T-cell (primary cell): ENCODE measurements around the gene TMEM185B. TPM values are rescaled to one million over a fixed set of nuclear protein-coding genes. Genes with fewer than 3 reads are reported as not detected.

ENCODE experiments used
- ATAC-seq, 4 experiments: fragments of 200-7000 bp in 3 of 4; fragments of 150-1000 bp in 1 of 4; cut with Tn5 transposase; replicated peaks in 1 of 4; 1 replicate in 3 of 4; 2 replicates in 1 of 4; pipeline ENCODE4 v1.10.0; 2021; ENCODE audit warnings: moderate library complexity in 3 of 4, mild to moderate bottlenecking in 2 of 4, moderate number of reproducible peaks in 1 of 4
- CTCF ChIA-PET, 2 donors: fragments of 300-600 bp; sonication (Branson Sonifier 250); formaldehyde crosslinking; loops; one replicate each; lab custom pipeline; 2022; ENCODE audit warnings: antibody characterized with exemption in 2 of 2; lab: Charles Lee
- POLR2A ChIA-PET, 2 donors: fragments of 300-600 bp; sonication (Branson Sonifier 250); formaldehyde crosslinking; loops; one replicate each; lab custom pipeline; 2022; ENCODE audit warnings: antibody characterized with exemption in 2 of 2; lab: Charles Lee
- DNase-seq, 35 experiments: peaks; one replicate each; pipeline versions ENCODE4 v3.0.0 to v3.0.0-alpha.2; 2013 to 2023
- H3K27ac ChIP-seq: one replicate; pipeline ENCODE4 v1.5.1; 2013; ENCODE audit warnings: low read length
- H3K27me3 ChIP-seq, 2 experiments: replicated peaks in 1 of 2; 1 replicate in 1 of 2; 2 replicates in 1 of 2; pipeline versions ENCODE4 v1.6.1 to v1.7.0; 2013; ENCODE audit warnings: low read length in 1 of 2, mixed read lengths in 1 of 2; ENCODE audit not compliant: control insufficient read depth in 2 of 2, insufficient read depth in 2 of 2; ENCODE audit errors: extremely low read depth in 1 of 2
- H3K36me3 ChIP-seq, 2 donors: 1 replicate in 1 of 2; 2 replicates in 1 of 2; pipeline versions ENCODE4 v1.6.1 to v1.7.0; 2013; ENCODE audit warnings: low read length in 1 of 2; ENCODE audit not compliant: control insufficient read depth in 2 of 2, insufficient read depth in 1 of 2; ENCODE audit errors: extremely low read depth in 1 of 2
- H3K4me1 ChIP-seq, 2 experiments: 1 replicate in 1 of 2; 2 replicates in 1 of 2; pipeline versions ENCODE4 v1.6.1 to v1.7.0; 2013; ENCODE audit warnings: low read length in 2 of 2, mixed read lengths in 1 of 2; ENCODE audit not compliant: insufficient read depth in 2 of 2, control insufficient read depth in 1 of 2; ENCODE audit errors: extremely low read depth in 1 of 2
- H3K4me3 ChIP-seq, 2 donors: 1 replicate in 1 of 2; 2 replicates in 1 of 2; pipeline versions ENCODE4 v1.5.1 to v1.7.0; 2013; ENCODE audit warnings: mild to moderate bottlenecking in 2 of 2, low read length in 1 of 2, moderate library complexity in 1 of 2; ENCODE audit not compliant: control insufficient read depth in 1 of 2; ENCODE audit errors: extremely low read depth in 1 of 2
- H3K9me3 ChIP-seq: 2 replicates; pipeline ENCODE4 v1.7.0; 2013
- H3K27ac Mint-ChIP-seq, 2 donors: one replicate each; pipeline ENCODE4 v1.8.0; 2020 to 2021; ENCODE audit warnings: mild to moderate bottlenecking in 2 of 2, mixed read lengths in 2 of 2
- H3K27me3 Mint-ChIP-seq, 2 donors: one replicate each; pipeline ENCODE4 v1.8.0; 2021 to 2022; ENCODE audit warnings: mixed read lengths in 2 of 2
- H3K36me3 Mint-ChIP-seq: one replicate; pipeline ENCODE4 v1.8.0; 2021; ENCODE audit warnings: mixed read lengths
- H3K4me1 Mint-ChIP-seq, 3 donors: one replicate each; pipeline ENCODE4 v1.8.0; 2020 to 2022; ENCODE audit warnings: mixed read lengths in 3 of 3, mild to moderate bottlenecking in 1 of 3
- H3K4me3 Mint-ChIP-seq, 3 donors: one replicate each; pipeline ENCODE4 v1.8.0; 2020 to 2022; ENCODE audit warnings: mild to moderate bottlenecking in 3 of 3, mixed read lengths in 3 of 3, moderate library complexity in 3 of 3
- H3K9me3 Mint-ChIP-seq, 3 donors: one replicate each; pipeline ENCODE4 v1.8.0; 2020 to 2022; ENCODE audit warnings: mixed read lengths in 3 of 3
- WGBS: methylation state at CpG from one replicate; pipeline ENCODE4 v1.1.5; 2013; ENCODE audit warnings: missing lambda C conversion rate; ENCODE audit not compliant: insufficient coverage; 5-methylcytosine and 5-hydroxymethylcytosine counted together
- total RNA-seq, 35 experiments: library from RNA in 6 of 35; stranded (reverse) in 6 of 35; fragments of 120-200 nt in 1 of 35; gene quantifications; one replicate each; pipeline versions ENCODE4 v1.2.1 to v1.2.4 and lab custom pipeline; 2013 to 2026

TMEM185B gene
- total RNA-seq, 5 donors from 2014 or later (not counting 1 experiment from before 2014, with no cell fraction given), result 14.8 to 25.2 (median 21.9) TPM

- Histone ChIP-seq H3K4me3 (no peak overlapping the region), H3K27me3 (no peaks in the 10 kb centered on the region), H3K36me3 (no peaks in the 10 kb centered on the region), H3K4me1 (peaks cover 0 to 15% of the 10 kb centered on the region in 2 experiments), H3K9me3 (no peaks in the 10 kb centered on the region), H3K27ac (peak overlapping the region; percentile 40)
- DNase-seq (no peak), ATAC-seq (peak in 2 of 4 experiments; percentile 17 to 38)
- Mint-ChIP-seq H3K4me1 (peaks cover 0 to 6% (median 6%) of the 10 kb centered on the region in 3 donors), H3K27me3 (no peaks in the 10 kb centered on the region), H3K4me3 (no peak overlapping the region), H3K27ac (peak overlapping the region; percentile 60 to 83), H3K9me3 (no peaks in the 10 kb centered on the region), H3K36me3 (peaks cover 3% of the 10 kb centered on the region)
- CTCF ChIA-PET, result no interaction called here
- POLR2A ChIA-PET, result no interaction called here
- WGBS, result 81% methylated on average over 7 of the region's 12 CpGs
These were observed 13.6 kb downstream of the TMEM185B start for GRCh38 chr2:120209427-120210269.

DNA sequence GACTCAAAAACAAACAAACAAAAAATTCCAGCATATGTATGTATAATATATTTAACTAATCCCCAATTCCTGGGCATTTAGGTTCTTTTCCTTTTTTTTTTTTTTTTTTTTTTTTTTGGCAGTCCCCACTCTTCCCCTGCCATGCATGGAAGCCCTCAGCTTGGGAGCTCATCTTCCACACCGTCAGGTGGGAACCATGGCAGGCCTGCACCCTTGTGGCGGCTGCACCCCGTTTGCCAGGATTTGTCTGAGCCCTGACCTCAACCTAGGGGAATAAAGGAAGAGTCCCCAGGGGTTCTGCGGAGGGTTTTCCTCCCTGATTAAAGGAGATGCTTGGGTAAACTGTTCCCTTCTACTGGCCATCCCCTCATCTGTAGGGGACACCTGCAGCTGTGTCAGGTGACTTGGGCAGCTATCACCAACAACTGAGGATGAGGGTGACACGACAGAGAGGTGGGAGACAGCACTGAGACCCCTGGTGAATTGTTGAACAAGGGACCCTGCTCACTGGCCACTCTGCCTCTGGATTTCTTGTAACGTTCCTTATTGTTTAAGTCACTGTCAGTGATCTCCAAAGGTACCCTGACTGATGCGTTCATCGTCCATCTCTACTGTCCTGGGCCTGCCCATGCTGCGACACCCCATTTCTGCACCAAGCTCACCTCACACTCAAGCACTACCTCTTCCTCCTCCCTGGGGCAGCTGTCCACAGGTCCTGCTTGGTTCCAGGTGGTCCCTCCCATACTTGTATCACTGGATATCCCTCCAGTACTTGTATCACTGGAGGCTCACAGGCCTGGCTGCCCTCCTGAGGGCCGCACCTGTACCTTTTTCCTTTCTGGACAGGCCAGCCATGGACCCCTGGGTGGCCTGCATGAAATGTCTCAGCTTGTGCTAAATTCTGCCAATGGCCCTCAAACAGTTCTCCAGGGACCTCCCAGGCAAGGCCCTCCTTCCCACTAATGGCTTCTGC lies 14.5 kb downstream of the TMEM185B start:
- H3K4me1 ChIP-seq, result peaks cover 0 to 15% of the 10 kb centered on the region in 2 experiments
- DNase-seq (no peak), ATAC-seq (no peak)
- no peak overlapping the region for H3K27ac ChIP-seq
- H3K4me3 ChIP-seq, result no peak overlapping the region
- H3K9me3 ChIP-seq, result no peaks in the 10 kb centered on the region
- H3K27me3 ChIP-seq, result no peaks in the 10 kb centered on the region
- H3K36me3 Mint-ChIP-seq, result peaks cover 3% of the 10 kb centered on the region
- ChIA-PET POLR2A (interaction anchor here in 1 of 2 donors (0.6 kb wide), 2 partner anchors 25 to 111 kb away, joined by 3 to 6 read pairs; no protein-coding TSS in a partner anchor), CTCF (interaction anchor here in 1 of 2 donors (0.7 kb wide), 1 partner anchor 555 kb away, joined by 6 read pairs; no protein-coding TSS in a partner anchor)
- peaks cover 0 to 6% (median 6%) of the 10 kb centered on the region in 3 donors for H3K4me1 Mint-ChIP-seq
- no peaks in the 10 kb centered on the region for H3K9me3 Mint-ChIP-seq
- H3K4me3 Mint-ChIP-seq, result no peak overlapping the region
- H3K27ac Mint-ChIP-seq, result no peak overlapping the region
- WGBS, result 91% methylated on average over 6 of the region's 10 CpGs
- H3K36me3 ChIP-seq, result no peaks in the 10 kb centered on the region
- no peaks in the 10 kb centered on the region for H3K27me3 Mint-ChIP-seq

DNA sequence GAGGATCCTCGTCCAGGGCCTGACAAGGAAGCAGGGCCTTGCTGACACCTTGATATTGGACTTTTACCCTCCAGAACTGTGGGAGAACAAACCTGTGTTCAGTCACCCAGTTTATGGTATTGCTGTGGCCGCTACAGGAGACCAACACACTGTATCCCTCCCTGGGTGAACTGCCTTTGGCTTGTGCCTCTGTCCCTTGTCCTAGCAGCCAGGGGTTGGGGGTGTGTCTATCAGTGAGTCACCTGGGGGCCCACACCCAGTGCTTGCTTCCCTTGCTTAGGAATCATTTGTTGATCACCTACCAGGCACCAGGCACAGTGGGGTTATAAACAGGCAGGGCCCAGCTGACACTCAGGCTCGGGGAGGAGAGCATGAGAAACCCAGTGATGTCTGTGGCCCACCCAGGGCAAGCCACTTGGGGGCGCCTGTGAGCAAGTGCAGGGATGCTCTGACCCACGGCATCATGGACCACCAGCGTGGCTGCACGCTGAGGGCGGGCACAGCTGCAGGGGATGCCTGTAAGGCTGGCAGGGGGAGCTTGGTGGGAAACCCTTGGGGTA lies 17.1 kb downstream of the TMEM185B start:
- Mint-ChIP-seq H3K27me3 (no peaks in the 10 kb centered on the region), H3K4me1 (peaks cover 0 to 6% (median 4%) of the 10 kb centered on the region in 3 donors), H3K9me3 (no peaks in the 10 kb centered on the region), H3K4me3 (no peak overlapping the region), H3K27ac (no peak overlapping the region), H3K36me3 (no peaks in the 10 kb centered on the region)
- Histone ChIP-seq H3K36me3 (no peaks in the 10 kb centered on the region), H3K27me3 (no peaks in the 10 kb centered on the region), H3K27ac (no peak overlapping the region), H3K4me3 (no peak overlapping the region), H3K4me1 (peaks cover 0 to 15% of the 10 kb centered on the region in 2 experiments), H3K9me3 (no peaks in the 10 kb centered on the region)
- POLR2A ChIA-PET, result no interaction called here
- CTCF ChIA-PET, result no interaction called here
- 61% methylated on average over 7 of the region's 8 CpGs for WGBS
- DNase-seq, result peak in 5 of 35 experiments; percentile 17 to 39 (median 23)
- peak in 2 of 4 experiments; percentile 33 to 38 for ATAC-seq

DNA sequence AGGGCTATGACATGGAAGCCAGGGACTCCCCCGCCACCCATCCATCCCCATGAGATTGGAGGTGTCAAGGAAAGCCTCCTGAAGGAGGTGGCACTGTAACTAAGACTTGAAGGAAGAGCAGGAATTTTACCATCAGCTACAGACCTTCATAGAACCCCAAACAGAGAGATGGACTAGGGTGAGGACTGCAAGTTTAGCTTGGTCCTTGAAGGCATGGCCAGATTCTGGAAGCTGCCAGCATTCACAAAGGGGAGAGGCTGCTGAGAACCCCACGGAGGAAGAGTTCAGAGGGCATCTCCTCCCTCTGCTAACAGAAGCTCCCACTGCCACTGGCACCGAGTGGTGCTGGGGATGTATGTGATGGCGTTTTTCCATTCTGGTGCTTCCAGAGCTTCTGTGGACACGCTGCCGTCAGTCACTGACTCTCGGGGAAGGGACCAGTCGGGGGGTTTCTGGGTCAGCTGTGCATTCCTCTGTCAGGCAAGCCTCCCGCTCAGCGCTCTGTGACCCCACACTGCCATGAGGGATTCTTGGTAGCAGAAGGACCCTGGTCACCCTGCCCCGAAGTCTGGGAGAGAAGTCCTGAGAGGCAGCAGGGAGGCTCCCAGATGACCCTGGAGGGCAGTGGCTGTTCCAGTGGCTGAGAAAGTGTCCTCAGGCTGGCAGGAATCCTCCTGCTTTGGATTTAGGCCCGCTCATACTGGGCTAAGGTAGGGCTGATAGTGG lies 18.1 kb downstream of the TMEM185B start:
- no peaks in the 10 kb centered on the region for H3K36me3 Mint-ChIP-seq
- H3K27ac ChIP-seq, result no peak overlapping the region
- H3K9me3 Mint-ChIP-seq, result no peaks in the 10 kb centered on the region
- no peak overlapping the region for H3K4me3 Mint-ChIP-seq
- no peak overlapping the region for H3K4me3 ChIP-seq
- peaks cover 0 to 6% (median 4%) of the 10 kb centered on the region in 3 donors for H3K4me1 Mint-ChIP-seq
- H3K27me3 Mint-ChIP-seq, result no peaks in the 10 kb centered on the region
- ATAC-seq (no peak), DNase-seq (no peak)
- no peaks in the 10 kb centered on the region for H3K27me3 ChIP-seq
- peaks cover 0 to 10% of the 10 kb centered on the region in 2 experiments for H3K4me1 ChIP-seq
- no peak overlapping the region for H3K27ac Mint-ChIP-seq
- H3K36me3 ChIP-seq, result no peaks in the 10 kb centered on the region
- ChIA-PET CTCF (no interaction called here), POLR2A (no interaction called here)
- WGBS, result 96% methylated on average over 3 of the region's 12 CpGs
- H3K9me3 ChIP-seq, result no peaks in the 10 kb centered on the region

DNA sequence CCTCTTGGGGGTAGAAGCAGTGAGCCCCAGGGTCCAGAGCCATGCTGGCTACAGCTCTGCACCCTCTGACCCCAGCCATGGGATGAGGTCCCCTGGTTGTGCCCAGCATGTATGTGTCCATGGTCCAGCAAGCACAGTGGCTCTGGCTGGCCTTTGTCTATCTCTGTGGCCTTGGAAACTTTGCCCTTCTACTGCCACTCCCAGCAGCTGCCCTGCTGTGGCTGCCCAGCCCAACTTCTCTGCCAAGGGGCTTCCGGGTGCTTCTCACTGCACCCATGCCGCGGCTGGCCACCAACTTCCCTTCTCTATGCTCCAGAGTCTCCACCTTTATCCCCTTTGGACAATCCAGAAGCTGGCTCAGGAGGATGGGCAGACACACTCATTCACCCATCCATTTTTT lies 18.8 kb downstream of the TMEM185B start:
- no peak overlapping the region for H3K27ac Mint-ChIP-seq
- no peak overlapping the region for H3K4me3 ChIP-seq
- H3K27ac ChIP-seq, result no peak overlapping the region
- DNase-seq (no peak), ATAC-seq (no peak)
- no peaks in the 10 kb centered on the region for H3K36me3 ChIP-seq
- CTCF ChIA-PET, result no interaction called here
- no peaks in the 10 kb centered on the region for H3K9me3 Mint-ChIP-seq
- no peak overlapping the region for H3K4me3 Mint-ChIP-seq
- POLR2A ChIA-PET, result no interaction called here
- no peaks in the 10 kb centered on the region for H3K27me3 ChIP-seq
- H3K4me1 Mint-ChIP-seq, result peaks cover 0 to 5% (median 3%) of the 10 kb centered on the region in 3 donors
- no peaks in the 10 kb centered on the region for H3K36me3 Mint-ChIP-seq
- H3K27me3 Mint-ChIP-seq, result no peaks in the 10 kb centered on the region
- no peaks in the 10 kb centered on the region for H3K9me3 ChIP-seq
- WGBS, result 64% methylated on average over 3 of the region's 3 CpGs
- H3K4me1 ChIP-seq, result peaks cover 0 to 3% of the 10 kb centered on the region in 2 experiments
